SIG-M5 (cell line): ENCODE results near the gene KNDC1.
"Not testable (repeated sequence)": the region's sequence is repeated elsewhere in the genome, so short reads cannot be mapped to it uniquely, and the experiment has no call there.

Source experiments
- DNase-seq: peaks from one replicate; lab custom pipeline; 2025; lab: John Stamatoyannopoulos, UW

KNDC1 gene

DNA sequence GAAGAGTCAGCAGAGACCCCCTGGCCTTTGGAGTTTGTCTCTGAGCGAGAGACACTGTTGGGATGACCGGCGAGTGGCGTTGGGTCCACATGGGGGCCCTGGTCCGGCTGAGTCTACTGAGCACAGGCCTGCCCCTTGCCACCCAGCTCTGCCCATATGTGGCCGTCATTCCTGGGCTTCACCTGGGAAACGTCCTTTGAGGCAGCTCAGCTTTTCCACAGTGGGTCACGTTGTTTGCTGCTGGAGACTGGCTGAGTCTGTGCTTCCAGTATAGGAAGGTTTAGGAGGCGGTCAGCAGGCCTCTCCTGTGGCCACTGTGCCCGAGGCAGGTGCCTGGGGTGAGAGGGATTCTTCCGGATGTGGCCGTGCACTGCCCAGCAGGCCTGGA lies 99.6 kb downstream of the KNDC1 start:
- no peak for DNase-seq

DNA sequence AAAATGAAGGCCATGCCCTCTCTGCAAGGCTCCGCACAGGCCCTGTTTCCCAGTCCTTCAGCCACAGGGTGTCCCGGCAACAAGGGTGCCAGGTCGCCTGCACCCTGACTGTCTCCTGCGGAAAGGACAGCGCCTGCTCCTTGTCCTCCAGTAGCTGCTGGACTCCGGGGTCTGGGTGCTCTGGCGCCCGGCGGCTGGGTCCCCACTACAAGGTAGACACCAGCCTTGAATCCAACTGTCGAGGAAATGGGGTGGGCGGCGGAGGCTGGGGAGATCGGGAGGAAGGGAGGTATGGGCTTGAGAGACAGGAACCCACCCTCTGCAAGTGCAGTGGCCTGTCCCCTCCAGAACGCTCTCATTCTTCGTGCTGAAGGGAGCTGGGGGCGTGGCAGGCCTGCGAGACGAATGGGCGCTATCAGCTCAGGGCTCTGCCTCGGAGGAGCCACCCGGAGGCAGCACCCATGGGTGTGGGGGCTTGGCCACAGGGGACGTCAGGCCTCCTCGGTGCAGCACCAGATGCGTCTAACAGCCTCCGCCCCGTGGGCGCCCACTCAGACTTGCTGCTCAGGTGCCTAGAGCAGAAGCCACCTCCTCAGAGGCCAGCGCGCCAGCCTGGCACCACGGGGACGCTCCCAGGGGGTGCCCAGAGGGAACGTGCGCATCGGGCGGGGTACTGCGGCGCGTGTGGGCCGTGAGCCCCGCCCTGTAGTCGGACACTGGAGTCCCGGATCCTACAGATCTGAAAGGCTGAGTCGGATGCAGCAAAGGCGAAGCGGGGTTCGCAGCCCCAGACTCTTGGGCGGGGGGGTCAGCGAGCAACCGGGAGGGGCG lies 101.1 kb downstream of the KNDC1 start:
- DNase-seq = no peak

DNA sequence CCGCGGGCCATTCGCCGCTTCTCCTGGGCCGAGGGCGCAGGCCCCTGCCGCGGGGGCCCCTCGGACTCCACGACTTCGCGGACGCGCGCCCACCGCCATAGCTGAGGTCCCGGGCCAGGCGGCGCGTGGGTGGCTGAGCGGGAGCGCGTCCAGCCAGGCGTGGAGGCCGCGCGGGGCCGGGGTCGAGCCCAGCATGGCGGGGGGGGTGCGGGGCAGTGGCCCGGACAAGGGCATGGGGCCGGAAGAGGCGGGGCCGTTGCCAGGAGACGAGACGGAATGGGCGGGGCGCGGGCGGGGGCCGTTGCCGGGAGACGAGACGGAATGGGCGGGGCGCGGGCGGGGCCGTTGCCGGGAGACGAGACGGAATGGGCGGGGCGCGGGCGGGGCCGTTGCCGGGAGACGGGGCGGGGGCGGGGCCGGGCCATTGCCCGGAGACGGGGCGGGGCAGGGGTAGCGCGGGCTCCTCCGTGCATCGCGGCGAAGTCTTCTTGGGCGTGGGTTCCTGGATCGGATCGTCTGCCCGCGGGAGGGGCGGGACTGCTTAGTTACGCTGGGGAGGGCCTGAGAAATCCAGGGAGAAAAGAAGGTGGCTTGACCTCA lies 101.8 kb downstream of the KNDC1 start:
- no peak for DNase-seq

DNA sequence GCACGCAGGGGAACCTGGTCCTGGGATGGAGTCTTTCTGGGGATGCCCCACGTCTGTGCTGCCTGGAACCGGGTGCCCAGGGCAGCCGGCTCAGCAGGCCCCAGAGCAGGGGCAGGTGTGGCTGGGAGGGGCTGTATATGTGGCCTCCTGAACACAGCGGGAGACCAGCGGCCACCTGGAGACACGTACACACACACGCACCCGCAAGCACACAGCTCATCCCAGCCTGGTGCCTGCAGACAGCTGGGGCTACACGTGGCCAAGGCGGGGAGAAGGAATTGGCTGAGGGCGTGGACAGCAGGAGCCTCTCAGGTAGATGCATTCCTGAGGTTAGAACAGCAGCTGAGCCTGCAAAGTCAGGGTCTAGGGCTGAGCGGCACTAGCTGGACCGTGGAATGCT lies 102.7 kb downstream of the KNDC1 start:
- DNase-seq = no peak

DNA sequence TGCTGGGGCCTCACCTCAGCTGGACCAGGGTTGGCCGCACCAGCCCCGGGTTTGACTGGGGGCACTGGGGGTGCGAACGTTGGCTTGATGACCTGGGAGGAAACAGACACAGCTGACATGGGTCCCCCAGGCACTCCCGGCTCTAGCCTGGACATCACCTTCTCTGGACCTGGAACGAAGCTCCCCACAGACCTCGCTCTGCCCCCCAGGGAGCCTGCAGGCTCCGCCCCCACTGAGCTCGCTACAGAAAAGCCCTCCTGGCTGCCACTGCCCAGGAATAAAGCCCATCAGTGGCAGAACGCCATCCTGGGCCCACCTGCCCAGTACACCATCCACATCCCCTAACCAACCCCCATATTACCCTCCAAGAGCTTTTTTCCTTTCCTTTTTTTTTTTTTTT lies 103.7 kb downstream of the KNDC1 start:
- DNase-seq = no peak

DNA sequence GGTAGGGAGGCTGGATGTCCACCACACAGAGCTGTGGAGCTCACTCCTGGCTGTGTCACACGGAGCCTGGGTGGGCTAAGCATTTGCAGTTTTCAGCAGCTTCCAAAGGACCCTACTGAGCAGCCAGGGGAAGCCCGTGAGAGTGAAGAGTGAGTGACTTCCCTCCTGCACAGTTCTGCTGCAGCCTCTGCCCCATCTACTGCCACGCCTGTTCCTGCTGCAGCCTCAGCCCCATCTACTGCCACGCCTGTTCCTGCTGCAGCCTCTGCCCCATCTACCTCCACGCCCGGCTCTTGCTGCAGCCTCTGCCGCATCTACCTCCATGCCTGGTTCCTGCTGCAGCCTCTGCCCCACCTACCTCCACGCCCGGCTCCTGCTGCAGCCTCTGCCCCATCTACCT lies 104.4 kb downstream of the KNDC1 start:
- no peak for DNase-seq

DNA sequence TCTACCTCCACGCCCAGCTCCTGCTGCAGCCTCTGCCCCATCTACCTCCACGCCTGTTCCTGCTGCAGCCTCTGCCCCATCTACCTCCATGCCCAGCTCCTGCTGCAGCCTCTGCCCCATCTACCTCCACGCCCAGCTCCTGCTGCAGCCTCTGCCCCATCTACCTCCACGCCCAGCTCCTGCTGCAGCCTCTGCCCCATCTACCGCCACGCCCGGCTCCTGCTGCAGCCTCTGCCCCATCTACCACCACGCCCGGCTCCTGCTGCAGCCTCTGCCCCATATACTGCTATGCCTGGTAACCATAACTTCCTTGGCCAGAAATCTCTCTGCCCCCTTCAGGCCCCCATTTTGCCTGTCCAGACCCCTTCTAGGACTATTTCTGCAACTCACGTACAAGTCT lies 105.0 kb downstream of the KNDC1 start:
- DNase-seq = not testable (repeated sequence)

DNA sequence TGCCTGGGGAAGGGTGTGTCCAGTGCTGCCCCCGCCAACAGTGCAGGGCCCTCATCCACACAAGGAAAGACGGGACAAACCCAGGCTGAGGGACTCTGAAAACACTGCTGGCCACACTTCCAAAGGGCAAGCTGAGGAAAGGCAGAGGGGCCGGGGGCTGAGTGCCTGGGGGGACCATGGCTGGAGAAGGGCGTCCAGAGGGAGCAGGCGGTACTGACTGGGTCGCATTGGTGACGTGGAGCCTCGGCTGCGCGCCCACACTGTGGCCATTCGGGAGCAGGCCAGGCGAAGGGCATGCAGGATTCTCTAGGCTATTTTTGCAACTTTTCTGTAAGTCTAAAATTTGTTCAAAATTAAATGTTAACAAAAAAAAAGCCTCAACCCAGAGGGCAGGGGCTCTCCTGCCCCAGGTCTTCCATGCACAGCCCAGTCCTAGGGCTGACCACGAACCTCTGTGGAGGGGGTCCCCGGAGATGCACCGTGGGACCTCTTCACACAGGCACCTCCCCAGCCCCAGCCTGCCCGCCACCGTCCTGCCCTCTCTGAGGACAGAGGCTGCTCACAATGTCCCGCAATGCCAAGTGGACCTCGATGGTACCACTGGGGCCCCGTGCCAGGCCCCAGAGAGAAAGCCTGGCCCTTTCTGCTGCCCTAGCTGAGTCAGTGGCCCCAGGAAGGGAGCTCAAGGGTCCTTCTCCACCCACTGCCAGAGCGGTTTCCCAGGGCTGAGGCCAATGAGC lies 106.2 kb downstream of the KNDC1 start:
- DNase-seq = no peak

DNA sequence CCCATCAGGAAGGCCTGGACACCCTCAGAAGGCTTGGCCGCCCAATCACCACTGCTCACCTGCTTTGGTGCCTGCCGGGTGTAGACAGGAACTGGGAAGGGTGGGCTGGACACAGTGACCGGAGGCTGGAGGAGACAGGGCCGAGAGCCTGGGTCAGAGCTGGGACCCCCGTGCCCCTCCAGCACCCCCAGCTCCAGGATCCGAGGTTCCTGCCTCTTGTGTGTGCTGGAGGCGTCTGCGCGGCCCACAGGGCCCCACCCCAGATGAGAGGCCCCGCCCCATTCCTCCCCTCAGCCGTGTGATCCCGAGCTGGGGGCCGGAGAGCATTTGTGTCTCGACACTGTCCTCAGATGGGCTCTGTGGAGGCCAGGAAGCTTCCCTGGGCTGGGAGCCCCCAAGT lies 107.3 kb downstream of the KNDC1 start:
- no peak for DNase-seq

DNA sequence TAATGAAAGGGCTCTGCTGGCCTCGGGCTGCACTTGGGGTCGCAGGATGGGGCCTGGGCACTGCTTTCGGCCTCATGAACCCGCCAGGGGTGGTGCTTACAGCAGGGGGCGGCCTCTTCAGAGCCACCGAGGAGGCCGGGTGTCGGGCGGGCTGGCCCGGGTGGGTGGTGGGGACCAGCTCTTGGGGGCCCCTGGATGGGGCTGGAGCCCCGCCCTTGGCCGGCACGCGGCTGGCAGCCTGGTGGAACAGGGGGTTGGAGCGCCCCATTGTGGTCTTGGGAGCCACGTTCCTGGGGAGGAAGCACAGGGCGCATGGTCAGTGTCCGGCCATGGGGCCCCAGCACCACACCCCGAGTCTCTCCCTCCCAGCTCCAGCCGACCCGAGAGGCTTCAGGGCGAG lies 107.8 kb downstream of the KNDC1 start:
- DNase-seq = no peak

DNA sequence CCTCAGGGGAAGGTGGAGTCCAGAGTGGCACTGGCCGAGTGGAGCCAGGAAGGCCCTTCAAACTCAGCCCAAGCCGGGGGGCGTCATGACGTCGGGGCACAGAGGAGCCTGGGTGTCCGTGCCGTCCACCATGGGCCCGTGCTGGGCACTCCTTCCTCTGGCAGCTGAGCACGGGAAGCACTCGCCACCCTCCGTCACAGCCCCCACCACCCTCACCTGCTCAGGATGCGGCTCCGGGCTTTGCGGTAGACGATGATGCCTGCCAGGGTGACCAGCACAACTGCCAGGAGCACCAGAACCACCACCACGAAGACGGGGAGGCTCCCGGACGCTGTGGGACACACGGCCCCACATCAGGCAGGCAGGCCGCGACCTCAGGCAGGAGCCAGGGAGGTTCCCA lies 108.5 kb downstream of the KNDC1 start:
- DNase-seq = no peak

DNA sequence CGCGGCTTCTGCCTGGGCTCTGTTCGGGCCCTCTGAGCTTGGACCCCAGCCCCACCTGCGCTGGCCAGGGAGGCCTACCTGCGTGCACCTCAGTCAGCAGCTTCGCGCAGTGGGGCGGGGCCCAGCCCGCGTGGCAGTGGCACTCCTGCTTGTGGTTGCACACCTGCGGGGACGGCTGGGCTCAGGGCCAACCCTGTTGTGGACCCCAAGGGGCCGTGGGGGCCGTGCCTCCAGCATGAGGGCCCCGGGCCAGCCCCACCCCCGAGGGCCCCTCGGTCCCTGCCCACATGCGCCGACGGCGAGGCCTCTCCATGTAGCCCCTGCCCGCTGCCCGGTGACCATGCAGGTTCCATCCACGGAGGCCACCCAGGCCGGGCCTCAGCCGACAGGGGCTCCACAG lies 109.3 kb downstream of the KNDC1 start:
- DNase-seq = no peak

DNA sequence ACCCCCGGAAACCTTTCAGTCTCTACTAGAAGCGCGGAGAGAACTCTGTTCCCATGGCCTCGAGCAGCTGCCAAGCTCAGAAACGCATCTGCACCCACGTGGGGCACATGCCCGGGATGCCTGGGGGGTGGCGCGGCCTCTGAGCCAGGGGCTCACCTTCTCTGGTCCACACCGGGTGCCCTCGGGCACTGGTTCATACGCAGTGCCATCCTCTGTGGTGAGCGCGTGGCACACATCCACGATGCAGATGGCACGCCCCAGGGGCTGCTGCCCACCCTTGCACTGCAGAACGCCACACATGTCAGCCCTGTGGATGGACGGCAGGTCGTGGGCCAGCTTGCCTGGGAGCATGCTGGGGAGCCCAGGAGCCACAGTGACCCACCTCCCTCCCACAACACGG lies 110.2 kb downstream of the KNDC1 start:
- DNase-seq = no peak

DNA sequence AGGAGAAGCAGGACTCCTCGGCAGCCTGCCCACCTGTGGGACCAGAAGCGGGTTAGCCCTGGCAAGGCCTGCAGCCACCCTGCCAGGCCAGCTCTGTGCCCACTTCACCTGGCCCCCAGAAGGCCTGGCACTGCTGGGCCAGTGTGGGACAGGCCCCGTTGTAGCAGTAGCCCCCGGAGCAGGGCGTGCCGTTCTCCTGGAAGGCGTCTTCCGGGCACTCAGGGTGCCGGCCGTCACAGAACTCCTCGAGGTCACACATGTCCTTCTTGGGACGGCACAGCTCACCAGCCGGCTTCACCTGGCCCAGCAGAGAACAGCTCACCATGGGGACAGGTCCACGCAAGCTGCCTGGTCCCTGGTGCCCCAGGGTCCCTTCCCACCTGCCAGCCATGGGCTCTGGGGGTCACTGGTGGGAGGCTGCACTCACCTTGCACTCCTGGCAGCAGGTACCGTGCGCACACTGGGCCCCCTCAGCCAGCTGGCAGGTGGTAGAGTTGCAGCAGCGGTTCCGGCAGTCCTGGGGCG lies 110.8 kb downstream of the KNDC1 start:
- DNase-seq = no peak

DNA sequence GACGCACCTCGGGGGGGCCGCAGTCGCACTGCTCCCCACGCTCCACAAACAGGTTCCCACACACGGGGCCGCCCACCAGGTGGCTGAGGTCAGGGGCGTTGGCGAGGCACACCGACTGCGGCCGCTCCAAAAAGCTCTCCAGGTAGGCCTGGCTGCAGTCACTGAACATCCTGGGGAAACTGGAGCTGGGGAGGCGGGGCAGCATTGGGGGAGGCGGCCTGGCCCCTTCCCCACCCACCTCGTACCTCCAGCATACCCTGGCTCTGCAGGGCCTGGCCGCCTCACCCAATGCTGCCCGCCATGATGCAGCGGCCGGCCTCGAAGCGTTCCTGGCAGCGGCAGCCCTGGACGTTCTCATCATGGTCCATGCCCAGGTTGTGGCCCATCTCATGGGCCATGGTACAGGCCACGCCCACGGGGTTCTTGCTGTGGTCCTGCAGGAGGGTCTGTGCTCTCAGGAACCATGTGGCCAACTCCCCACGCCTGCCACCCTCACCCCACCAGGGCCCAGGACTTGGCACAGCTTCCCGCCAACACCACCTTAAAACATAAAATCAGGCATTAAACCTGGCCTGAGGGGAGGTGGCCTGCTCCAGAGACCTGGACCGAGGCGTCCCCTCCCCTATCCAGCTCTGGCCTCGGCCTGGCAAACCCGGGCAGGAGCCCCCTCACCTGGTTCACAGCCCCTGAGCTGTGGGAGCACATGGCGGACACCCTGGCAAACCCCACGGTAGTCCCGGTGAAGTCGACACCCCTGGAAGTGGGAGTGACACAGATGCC lies 111.7 kb downstream of the KNDC1 start:
- no peak for DNase-seq

DNA sequence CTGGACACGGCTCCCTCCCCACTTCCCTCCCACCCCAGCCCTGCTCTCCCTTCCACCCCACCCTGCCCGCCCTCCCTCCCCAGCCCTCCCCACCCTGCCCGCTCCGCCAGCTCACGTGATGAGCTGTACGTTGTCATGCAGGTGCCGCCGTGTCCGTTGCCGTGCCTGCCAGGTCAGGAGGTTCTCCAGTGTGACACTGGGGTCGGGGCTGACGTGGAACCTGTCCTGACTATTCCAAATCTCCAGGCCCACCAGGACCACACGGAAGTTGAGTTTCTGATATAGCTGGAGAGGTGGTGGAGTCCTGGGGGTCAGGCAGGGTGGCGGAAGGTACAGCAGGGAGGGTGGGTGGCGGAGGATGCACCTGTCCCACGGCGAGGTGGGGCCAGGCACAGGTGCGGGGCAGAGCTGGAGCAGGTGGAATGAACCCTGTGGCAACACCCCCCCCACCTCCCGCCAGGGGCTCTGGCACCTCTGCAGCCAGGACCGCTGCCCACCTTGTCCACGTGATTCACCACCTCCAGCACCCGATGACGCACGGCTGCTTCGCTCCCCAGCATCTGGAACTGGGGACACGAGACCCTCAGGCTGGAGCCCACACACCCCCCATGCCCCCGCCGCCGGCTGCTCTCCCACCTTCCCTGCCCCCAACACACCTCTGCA lies 112.4 kb downstream of the KNDC1 start:
- no peak for DNase-seq

DNA sequence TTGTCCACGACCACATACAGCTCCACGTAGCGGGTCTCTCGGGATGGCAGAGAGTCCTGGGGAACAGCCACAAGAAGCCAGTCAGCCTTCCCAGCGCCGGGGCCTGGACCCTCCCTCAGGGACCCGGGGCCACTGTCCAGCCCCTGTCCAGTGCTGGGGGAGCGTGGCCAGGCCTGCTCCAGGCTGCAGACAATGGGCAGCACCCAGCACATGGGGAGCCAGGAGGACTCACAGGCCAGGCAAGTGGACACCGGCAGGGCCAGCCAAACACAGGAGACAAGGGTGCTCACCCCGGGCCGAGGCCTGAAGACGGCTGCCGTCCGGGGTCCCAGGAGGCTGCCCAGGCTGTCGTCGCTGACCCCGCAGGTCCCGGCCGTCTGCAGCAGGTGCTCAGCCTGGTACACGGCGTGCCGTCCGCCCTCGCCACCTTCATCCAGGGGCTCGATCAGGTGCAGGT lies 113.0 kb downstream of the KNDC1 start:
- DNase-seq = no peak

DNA sequence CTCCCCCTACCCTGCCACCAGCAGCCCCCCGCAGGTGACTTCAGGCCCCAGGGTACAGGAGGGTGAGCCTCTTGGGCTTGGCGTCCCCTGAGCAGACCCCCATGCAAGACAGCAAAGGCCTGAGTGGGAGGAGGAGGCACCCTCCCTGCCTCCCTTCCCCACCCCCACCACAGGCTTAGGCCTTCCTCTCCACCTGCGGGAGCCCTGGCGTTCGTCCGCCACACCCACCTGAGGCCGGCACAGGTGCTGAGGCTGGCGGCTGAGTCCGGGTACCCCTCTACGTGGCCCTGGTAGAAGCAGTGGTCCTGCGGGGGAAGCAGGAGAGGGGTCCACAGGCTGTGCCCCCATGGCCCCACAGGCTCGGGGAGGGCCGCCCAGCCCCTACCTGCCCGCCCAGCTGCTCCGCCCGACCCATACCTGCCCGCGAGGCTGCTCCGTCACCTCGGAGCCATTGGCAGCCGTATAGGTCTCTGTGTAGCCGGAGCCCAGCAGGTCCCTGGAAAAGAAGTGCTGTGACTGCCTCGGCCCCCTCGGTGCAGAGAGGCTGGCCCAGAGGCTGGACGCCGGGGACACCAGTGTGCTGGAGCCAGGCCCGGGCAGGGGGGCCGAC lies 113.6 kb downstream of the KNDC1 start:
- DNase-seq = no peak

DNA sequence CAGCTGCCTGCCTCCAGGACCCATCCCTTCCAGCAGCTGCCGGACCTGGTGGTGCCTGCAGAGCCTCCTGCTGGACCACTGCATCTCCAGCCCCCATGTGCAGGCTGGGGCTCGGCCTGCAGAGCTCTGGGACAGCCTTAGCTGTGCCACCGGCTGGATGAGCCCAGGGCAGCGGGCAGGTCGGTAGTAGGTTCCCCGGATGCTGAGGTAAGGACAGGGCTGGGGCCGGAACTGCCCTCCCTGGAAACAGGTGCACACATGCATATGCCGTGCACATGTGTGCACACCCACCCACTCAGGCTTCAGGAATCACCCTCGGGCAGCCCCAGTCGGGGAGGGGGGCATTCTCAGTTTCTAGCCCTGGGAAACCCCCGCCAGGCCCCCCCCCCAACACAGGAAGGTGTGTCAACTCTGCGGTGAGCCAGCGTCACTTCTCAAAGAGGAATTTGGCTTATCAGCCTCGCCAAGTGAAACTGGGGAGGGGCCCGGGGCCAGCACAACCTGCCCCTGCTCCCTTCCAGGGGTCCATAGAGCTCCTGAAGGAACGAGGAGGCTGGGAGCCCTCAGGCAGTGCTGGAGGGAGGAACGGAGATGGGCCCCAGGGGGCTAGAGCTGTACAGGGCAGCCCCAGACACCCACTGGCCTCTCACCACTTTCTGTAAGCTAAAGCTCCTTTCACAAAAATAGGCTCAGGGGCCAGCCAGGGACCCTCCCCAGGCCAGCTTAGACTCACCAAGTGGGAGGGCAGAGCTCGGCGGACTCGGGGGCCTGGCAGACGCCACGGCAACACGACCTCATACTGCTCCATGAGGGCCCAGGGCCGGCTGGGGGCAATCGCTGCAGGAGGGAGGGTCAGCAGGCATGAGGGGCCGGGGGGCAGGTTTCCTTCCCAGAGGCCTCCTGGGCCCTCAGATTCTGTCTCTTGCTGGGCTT lies 115.0 kb downstream of the KNDC1 start:
- DNase-seq = no peak

DNA sequence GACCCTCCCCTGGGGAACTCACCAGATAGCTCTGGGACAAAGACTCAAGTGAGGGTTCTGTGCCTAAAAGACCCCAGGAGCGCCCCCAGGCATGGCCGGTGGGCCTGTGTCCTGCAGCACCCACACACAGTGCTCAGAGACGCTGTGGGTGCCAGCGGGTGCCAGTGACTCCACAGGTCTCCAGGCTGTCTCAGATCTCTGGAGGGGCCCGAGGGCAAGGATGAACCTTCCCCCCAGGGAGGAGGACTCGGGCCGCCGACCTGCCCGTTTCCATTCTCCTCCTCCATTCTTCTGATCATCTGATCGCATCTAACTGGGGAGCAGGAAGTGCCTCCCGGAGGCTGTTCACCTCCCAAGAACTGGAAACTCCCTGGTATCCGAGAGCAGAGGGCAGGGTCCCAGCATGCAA lies 115.7 kb downstream of the KNDC1 start:
- DNase-seq = no peak
